DMS 273 treated with DMSO at 0.1 percent for 48 hours (cell line): ENCODE data around the gene IL1RL2.

ENCODE experiments used
- DNase-seq: peaks from one replicate; lab custom pipeline; 2025; lab: John Stamatoyannopoulos, UW

IL1RL2 gene

GRCh38 chr2:102186791-102187495 is at the start of gene IL1RL2:
Gene IL1RL2 (plus strand): TSS chr2:102187023. CDS start chr2:102187868, 845 bp downstream.
- DNase-seq, result no peak

DNA sequence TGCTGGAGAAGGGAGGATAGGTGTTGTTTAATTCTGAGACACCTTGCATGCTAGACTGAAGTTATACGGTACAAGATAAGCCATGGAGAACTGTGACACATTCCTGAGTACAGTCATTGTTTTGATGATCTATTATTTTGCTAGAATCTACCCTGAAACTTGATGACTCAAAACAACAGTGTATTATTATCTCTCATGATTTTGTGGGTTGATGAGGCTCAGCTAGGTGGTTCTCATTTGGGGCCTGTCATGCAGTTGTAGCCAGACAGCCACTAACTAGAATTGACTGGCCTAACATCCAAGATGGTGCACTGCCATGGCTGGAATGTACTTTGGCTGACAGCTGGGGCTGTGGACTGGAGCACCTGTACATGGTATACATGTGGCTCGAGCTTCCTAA is 49.7 kb upstream of the IL1RL2 start:
- DNase-seq, result no peak

- no peak for DNase-seq
Measured at GRCh38 chr2:102138331-102138730, 48.5 kb upstream of the IL1RL2 start.

DNA sequence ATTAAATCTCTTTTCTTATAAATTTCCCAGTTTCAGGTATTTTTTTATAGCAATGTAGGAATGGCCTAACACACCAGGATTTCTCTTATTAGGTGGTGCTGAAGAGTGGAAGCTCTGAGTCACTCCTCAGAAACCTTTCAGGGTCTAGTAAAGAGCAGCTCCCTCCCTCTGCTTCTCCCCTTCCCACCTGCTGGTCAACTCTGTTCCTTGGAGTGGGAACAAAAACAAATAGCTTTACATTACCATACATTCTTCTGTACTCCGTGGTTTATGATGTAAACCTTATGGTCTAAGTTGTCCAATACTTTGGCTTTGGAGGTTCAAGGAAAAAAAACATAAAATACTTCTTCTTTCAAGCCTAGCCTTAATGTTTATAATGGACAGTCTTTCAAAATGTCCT is 47.0 kb upstream of the IL1RL2 start:
- no peak for DNase-seq

DNA sequence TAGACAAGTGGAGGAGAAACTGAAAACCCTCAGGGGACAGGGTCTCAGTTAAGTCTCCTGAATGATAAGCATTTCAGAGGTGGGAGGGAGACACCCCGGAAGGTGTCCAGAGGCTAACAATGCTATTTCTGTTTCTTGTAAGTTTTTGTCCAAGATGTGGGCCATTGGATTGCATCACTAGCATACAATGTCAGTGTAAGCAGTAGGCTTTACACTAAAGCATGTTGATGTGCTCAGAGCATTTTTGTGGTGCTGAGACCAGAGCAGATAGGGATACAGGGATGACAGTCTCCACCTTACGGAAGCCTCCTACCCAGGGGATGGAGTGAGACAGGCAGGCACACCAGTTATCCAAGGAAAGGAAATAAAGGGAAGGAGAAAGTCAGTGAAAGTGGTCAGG is 46.4 kb upstream of the IL1RL2 start:
- DNase-seq, result no peak

GRCh38 chr2:102141011-102141943 is 45.5 kb upstream of the IL1RL2 start:
- no peak for DNase-seq

- DNase-seq, result no peak
Measured at GRCh38 chr2:102141970-102142828, 44.6 kb upstream of the IL1RL2 start, which contains the start of gene IL1R1. Gene IL1R1 (plus strand): TSS chr2:102142746. CDS start chr2:102157725, 14,979 bp downstream.

GRCh38 chr2:102142829-102143449 is 43.9 kb upstream of the IL1RL2 start:
- no peak for DNase-seq

GRCh38 chr2:102143450-102143985 is 43.3 kb upstream of the IL1RL2 start:
- DNase-seq, result no peak

GRCh38 chr2:102144128-102144527 is 42.7 kb upstream of the IL1RL2 start:
- no peak for DNase-seq

- no peak for DNase-seq
Measured at GRCh38 chr2:102145107-102145506, 41.7 kb upstream of the IL1RL2 start.

- DNase-seq, result no peak
Measured at GRCh38 chr2:102145934-102146333, 40.9 kb upstream of the IL1RL2 start.

GRCh38 chr2:102147935-102148334 is 38.9 kb upstream of the IL1RL2 start:
- DNase-seq, result no peak

- no peak for DNase-seq
Measured at GRCh38 chr2:102149243-102149642, 37.6 kb upstream of the IL1RL2 start.

DNA sequence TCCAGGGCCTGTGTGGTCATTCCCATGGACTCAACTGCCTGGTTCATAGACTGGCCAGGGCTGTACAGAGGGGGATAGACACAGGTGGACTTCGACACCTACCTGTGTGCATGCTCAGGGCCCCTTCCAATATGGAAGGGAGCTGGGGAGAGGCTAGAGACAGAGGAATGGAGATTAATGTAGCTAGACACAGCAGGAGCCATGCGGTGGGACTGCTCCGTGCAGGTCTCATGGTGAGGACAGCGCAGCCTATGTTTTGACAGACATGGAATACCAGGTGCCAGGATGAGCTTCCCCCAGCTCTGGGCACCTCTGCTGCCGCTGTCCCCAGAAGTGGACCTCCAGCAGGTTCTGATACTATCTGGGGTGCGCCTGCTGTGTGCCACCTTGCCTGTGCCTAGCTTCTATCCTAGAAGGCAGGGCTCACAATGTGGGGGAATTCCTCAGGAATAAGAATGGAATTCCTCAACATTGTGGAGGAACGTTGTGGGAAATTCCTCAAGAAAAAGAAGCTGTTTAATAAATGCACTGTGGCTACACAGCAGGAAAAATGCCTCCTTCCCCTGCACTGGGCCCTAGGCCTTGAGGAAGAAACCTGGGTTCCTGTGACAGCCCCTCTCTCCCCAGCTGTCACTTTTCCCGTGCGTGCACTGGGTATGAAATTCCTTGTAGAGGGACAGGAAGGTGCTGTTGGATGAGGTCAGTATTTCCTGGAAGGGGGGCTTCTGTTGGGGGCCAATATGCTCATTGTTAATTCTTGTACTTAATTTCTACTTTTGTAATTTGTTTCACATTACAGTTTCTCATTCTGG is 37.0 kb upstream of the IL1RL2 start:
- no peak for DNase-seq

- DNase-seq, result no peak
Measured at GRCh38 chr2:102154364-102154763, 32.5 kb upstream of the IL1RL2 start.

DNA sequence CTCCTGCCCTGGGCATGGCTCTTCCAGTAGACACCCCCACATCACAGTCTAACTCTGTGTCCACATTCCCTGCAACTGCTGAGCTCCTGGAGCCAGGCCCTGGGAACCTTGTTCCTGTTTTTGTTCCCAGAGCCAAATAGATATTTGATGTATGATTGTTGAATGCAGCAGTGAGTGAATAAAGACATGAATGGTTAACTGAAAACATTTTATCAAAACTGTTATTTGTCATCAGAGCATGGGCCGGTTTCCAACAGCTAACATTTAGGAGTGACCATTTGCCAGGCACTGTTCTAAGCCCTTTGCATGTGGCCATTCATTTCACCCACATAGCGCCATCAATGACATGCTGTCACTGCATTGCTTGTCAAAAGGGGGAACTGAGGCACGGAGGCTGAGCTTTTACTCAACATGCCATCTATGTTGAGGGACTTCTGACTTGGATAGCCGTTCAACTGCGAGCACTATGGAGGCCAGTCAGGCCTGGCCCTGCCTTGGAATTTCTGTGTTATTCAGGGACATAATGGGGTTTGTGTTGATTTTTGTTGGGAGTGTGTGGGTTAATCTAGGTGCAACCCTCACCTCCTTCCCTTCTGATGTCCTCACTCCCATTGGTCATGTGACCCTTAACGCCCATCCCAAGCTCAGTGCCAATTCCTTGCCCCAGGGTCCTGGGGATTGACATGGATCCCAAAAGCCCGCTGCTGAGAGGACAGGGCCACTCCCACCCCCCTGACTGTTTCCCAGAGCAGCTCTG is 31.7 kb upstream of the IL1RL2 start:
- no peak for DNase-seq

DNA sequence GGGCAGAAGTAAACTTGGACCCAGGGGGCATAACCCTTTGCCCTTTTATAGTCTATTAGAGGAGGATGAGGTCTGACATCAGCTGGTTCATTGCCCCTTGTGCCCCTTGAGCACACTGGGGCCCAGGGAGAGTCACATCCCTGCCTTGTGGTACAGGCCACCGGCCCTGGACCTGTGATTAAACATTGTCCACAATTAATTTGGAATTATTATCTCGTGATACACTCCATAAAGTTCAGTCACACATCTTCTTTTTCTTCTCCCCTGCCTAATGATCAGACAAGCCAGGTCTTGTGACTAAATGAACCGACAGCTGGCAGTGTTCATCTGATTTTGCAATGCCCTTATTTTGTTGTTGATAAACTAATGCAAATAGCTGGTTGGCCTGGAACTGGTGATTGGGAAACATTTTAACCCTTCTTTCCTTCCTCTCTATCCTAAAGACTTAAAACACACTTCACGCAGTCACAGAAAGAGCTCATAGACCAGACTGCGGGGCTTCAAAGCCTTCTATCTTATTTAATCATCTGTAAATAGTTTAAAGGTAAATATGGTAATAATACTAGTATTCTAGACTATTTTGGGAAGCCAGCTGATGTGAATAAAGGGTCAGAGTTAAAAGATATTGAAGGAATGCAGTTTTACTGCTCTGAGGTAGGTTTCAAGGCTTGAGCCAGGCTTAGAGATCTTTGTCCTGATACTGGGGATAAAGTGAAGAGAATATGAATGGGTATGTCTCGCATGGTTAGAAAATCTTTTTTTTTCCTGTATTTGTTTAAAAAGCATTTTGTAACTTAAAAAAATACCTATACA is 30.9 kb upstream of the IL1RL2 start:
- no peak for DNase-seq
